ENCODE data around the gene JADE3. TPM values are rescaled to one million over a fixed set of nuclear protein-coding genes. Genes with fewer than 3 reads are reported as not detected.

Gene JADE3
- total RNA-seq, 1 donor from 2014 or later = 6.7 TPM

DNA sequence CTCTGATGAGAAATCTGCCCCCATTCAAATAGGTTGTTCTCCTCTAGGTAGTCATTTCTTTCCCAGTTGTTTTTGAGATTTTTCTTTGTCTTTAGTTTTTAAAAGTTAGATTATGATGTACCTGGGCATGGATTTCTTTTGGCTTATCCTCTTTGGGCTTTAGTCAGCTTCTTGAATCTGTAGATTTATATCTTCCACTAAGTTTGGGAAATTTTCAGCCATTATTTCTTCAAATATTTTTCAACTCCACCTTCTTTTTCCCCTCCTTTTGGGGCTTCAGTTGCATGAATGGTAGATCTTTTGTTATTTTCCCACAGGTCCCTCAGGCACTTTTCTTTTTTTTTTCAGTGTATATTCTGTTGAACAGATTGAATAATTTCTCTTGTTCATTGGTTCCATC is 77.3 kb downstream of the JADE3 start:
- no peak for DNase-seq (ENCODE audit: low spot score)
- intact Hi-C loops (cut with DNase I) = no loop called here

DNA sequence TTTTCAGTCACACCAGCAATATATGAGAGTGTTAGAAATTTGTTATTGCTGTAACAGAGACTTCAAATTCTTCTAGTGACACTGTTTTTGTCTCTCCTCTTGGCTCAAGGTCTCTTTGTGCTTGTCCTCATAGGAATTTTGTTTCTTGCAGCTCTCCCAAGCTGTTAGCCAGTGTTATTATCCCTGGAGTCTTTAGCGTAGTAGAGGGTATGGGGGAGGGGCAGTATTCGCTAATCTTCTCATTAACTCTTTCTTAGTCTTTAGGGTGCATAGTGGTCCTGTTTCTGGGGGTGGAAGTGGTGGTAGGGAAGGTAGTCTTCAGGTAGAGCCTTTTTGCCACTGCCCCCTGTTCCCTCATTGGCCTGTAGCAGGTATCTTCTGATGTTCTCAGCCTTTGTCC is 79.4 kb downstream of the JADE3 start:
- intact Hi-C loops (cut with DNase I) = no loop called here
- no peak for DNase-seq (ENCODE audit: low spot score)

DNA sequence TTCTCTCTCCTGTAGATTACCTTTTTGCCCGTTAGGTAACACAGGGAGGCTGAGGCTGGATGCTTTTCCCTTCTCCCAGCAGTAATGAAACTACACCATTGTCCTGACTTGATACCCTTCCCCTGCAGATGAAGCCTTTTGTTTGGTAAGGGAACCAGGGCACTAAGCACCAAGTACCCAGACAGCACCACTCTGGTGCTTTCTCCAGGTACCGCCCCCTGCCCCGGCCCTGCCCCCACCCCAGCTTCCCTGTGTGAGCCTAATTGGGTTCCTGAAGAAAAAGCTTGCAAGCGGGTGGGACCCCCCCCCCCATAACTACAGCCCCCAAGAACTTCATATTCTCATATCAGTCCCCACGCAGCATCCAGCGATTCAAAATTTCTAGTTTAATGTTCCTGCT is 79.8 kb downstream of the JADE3 start:
- intact Hi-C loops (cut with DNase I) = no loop called here

DNA sequence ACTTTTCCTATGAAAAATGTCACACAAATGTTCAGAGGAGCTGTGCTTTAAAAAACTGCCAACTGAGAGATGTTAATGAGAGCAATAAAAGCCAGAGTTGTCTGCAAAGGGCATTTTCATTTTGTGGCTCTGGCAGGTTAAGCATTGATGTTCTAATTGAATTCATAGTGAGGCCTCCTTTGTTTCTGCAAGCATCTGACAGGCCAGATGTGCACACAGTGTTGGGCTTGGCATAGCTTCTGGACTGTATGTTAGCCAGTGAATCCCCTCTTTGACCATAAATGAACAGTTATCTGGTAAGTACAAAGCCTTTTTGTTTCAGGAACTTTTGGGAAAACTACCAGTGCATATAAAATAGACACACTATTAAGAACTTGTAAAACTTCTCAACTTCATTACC is 81.9 kb downstream of the JADE3 start:
- intact Hi-C loops (cut with DNase I) = no loop called here
- DNase-seq (ENCODE audit: low spot score) = no peak

More for the DNA sequence above, 79.8 kb downstream of the JADE3 start:
- no peak for DNase-seq (ENCODE audit: low spot score)

DNA sequence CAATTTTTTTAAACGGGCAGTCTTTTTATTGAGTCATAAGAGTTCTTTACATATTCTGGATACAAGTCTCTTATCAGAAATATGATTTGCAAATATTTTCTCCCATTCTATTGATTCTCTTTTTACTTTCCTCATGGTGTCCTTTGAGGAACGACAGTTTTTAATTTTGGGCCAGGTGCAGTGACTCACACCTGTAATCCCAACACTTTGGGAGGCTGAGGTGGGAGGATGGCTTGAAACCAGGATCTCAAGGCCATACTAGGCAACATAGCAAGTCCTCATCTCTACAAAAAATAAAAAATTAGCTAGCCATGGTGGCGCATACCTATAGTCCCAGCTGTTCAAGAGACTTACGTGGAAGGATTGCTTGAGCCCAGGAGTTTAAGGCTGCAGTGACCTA is 99.9 kb downstream of the JADE3 start:
- intact Hi-C loops (cut with DNase I) = no loop called here
- no peak for DNase-seq (ENCODE audit: low spot score)

DNA sequence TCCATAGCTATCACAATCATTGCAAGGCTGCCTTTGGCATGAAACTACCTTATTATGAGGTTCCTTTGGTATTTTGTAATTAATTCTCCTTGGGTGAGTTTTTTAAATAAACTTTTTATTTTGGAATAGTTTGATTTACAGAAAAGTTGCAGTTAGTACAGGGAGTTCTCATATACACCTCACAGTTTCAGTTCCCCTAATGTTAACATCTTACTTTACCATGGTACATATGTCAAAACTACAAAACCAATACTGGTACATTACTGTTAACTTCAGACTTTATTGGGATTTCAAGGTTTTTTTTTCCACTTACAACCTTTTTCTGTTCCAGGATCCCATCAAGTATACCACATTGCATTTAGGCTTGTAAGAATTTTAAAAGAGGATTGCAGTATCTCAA is 114.0 kb downstream of the JADE3 start:
- DNase-seq (ENCODE audit: low spot score) = no peak
- intact Hi-C loops (cut with DNase I) = no loop called here

DNA sequence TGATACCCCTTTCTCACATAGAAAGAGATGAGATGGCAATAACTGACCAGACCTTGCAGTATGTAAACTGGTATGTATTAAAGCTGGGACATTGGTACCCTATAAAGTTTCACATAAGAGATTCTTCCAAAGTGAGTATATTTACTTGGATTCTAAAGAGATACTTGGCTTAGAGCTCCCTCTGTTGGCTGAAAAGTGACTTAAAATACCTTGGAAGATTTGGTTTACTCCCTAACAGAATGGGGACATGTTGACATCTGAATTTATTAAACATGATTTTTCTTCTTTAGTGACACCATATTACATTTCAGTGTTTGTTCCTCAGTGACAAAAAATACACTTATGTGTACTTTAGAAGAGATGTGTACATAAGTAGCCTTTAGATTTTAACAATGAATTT is 118.1 kb downstream of the JADE3 start:
- intact Hi-C loops (cut with DNase I) = loop anchor here (5.0 kb wide), 1 partner anchor 128 kb away; no protein-coding TSS in a partner anchor
- DNase-seq (ENCODE audit: low spot score) = no peak

DNA sequence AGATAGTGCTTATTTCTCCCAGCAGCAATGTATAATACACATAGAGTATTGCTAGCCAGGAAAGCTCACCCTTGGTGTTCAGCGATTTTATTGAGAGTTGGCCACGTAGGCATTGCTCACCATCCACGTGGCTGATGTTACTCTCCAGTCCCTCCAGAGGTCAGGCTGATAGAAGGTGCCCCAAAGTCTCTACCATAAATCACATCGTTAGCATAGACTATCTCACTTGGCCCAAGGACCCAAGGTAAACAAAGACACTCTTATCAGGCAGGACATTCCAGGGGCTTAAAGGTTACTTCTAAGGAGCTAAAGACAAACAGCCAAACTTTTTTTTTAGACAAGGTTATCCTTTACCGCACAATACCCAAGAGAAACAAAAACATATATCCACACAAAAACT is 135.8 kb downstream of the JADE3 start:
- no peak for DNase-seq (ENCODE audit: low spot score)
- intact Hi-C loops (cut with DNase I) = no loop called here

DNA sequence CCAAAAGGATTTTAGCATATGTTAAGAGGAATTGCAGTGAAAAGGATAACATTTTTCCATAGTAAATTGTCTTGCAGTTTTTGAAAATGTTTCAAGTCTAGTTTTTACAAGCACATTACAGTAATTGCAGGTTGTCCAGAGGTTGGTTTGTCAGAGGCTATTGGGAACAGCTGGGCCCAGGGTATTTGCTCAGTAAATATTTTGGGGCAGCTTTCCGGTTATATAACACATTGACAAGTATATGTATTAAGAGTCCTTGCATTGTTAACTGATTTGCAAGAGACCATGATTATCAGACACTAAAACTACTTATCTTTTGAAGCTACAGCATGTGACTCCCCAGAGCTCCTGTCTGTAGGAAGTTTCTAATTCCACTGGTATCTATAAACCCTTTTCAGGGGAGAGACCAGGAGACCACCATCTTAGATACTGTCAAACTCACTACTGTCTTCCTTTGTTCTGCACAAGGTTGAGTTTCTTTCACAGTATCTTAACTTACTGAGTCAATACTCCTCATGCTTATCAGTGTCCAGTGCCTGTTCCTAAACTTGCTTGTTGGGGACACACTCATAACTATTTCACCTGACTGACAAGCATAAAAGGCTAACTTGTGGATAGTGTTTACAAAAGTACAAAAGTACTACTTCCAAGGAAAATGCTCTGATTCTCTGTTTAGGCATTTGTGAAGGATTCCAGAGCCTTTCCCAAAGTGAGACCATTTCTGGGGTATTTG is 147.1 kb downstream of the JADE3 start:
- intact Hi-C loops (cut with DNase I) = no loop called here
- no peak for DNase-seq (ENCODE audit: low spot score)

DNA sequence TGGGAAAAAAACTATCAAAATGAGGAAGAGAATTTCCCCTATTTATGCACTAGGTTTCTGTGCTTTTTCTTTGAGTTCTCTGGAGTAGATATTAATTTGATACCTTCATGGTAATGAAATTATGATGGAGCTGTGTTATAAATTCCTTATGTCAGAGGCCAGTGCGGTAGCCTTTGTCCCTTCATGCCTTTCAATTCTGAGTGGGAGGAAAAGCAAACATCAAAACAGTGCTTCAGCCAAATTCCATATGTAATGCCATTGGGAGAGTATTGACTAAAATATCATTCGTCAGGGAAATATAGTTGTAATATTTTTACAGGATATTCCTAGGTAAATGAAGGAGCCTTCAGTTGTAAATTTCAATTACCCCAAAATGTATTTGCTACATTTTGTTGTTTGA is 148.5 kb downstream of the JADE3 start:
- intact Hi-C loops (cut with DNase I) = no loop called here
- DNase-seq (ENCODE audit: low spot score) = no peak

DNA sequence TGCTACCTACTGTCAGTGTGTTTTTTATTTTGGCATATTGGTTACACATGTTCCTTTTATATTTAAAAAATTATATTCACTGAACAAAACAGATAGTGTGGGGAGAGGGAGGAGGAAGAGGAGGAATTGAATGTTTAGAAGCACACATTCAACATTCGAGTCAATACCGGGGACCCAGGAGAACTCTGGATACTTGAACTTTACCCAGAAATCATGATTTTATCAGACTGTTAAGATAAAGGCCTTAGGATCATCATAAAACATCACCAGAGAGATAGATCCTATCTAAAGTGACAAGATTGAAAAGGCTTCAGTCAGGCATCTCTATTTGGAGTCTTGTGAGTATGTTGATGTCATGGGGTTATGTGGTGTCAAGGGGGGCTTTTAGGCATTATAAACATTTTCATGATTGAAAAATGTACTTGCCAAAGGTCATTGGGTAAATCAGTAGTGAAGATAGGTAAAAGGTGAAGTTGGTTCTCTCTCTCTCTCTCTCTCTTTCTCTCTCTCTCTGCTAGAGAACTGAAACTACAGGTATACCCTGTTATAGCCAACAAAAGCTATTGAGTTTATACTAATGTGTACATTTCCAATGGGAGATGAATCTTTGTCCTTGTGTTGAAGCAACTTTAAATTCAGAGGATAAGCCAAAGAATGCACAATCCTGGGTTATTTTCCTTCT is 149.2 kb downstream of the JADE3 start:
- no peak for DNase-seq (ENCODE audit: low spot score)
- intact Hi-C loops (cut with DNase I) = no loop called here

DNA sequence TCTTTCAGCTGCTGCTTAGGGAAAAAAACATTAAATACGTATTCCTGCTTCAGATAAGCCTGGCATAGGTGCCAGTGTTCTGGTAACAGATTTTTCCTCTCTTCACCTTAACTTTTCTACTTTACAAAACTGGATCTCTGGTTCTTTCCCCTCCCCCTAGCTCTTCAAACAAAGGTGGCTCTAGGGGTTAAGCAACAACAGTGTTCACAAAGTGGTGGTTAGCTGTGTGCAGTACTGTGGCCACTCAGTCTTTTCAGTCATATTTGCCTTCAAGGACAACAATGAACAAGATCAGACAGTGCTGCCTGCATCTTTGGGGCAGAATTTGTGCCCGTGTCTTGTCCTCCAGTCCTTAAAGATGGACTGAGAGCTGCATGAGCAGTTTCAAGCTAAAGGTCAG is 151.0 kb downstream of the JADE3 start:
- no peak for DNase-seq (ENCODE audit: low spot score)
- intact Hi-C loops (cut with DNase I) = no loop called here

DNA sequence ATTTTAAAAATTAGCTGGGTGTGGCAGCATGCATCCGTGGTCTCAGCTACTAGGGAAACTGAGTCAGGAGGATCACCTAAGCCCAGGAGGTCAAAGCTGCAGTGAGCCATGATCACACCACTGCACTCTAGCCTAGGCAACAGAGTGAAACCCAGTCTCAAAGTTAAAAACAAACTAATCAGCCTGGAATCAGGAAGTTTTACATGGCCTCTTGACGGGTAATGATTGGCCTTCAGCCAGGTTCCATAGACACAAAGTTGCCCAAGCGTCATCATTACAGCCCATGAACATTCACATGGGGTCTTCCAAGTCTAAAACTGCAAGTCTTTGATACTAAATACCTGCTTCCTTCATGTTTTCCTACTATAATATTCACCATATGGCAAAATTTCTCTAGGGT is 156.0 kb downstream of the JADE3 start:
- intact Hi-C loops (cut with DNase I) = no loop called here
- DNase-seq (ENCODE audit: low spot score) = no peak

DNA sequence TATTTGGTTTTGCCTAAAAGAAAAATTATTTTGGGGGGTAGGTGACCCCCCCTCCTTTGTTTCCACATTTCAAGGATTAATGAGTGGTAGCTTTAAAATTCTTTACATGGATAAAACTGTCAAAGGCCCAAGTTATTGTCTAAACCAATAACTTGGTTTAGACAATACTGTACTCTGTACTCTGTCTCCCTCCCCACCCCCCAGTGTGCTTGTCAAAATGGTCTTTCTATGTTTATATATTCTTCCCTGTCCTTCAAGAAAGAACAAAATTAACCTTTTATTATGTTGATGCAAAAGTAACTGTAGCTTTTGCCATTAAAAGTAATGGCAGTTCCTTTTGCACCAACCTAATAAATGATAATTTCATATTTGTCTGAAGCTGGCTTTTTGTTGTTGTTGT is 156.5 kb downstream of the JADE3 start:
- intact Hi-C loops (cut with DNase I) = no loop called here

DNA sequence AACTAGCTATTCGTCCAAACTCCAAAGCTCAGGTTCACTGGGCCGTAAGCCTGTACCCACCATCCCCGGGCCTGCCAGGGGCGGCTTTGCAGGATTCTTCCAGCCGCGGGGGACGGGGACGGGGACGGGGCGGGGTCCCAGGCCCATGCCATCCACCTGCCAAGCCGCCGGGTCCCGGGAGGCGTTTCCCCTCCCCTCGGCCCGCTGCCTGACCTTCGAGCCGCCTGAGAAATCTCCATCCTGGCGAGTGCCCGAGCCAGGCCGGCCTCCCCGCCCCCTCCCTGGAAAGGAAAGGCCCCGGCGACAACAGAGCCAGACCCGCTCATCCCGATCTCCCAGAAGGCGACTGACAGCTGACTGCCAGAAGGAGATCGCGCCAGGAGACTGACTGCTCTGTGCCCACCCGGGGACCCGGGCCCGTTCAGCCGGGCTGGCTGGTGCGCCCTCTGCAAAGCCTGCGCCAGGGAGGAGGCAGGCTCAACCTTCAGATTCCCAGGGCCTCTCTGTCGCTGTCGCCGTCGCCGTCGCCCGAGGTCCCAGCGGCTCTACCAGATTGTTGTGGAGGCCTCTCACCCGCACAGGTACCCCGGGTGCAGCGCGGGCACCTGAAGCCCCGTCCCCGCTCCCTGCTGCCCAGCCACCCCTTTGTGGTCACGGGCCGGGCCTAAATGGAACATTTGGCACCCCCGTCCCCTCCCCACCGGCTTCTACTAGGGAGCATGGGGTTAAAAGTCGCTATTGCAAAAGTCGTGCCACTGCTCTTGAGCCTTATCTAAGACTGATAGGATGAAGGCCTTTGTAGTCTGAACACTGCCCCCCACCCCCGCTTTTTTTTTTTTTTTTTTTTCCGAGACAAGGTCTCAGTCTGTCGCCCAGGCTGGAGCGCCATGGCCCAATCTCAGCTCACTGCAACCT is 166.2 kb downstream of the JADE3 start, which contains the start of gene RGN:
Gene RGN (plus strand): TSS at position 315 of the 915 bp plus-strand sequence. CDS start 2,702 bp downstream, outside the sequence.
- DNase-seq (ENCODE audit: low spot score) = no peak

More for the DNA sequence above, 156.5 kb downstream of the JADE3 start:
- no peak for DNase-seq (ENCODE audit: low spot score)

DNA sequence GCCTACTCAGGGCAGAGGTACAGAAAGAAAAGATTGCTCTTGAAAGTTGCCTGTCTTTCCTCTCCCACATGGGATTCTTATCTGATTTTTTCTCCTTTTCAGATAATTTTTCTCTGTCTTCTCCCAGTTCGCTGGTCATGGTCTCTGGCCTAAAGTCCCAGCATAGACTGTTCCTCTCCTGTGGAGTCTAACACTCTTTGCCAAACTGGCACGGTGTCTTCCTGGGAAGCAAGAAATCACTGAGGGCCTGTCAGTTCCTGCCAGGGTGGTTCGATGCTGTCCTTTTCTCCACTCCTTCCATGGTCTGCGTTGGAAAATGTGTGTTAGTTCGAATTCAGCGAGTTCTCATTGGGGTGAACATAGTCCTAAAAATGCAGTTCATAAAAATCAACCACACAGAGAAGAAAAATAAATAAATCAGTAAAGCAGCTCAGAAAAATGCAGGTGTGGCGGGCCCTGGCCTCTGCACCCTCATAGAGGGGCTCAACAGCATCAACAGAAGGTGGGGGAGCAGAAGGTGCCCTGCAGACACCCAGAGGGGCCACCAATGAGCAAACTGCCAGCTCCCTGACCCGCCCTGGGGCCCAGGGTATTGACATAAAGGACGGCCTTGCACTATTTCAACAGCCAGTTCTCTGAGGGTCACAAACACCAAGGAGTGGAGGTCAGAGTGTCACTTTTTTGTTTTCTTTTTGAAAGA is 168.1 kb downstream of the JADE3 start:
- intact Hi-C loops (cut with DNase I) = no loop called here
- DNase-seq (ENCODE audit: low spot score) = no peak

More for the DNA sequence above, 166.2 kb downstream of the JADE3 start, which contains the start of gene RGN:
- intact Hi-C loops (cut with DNase I) = no loop called here

DNA sequence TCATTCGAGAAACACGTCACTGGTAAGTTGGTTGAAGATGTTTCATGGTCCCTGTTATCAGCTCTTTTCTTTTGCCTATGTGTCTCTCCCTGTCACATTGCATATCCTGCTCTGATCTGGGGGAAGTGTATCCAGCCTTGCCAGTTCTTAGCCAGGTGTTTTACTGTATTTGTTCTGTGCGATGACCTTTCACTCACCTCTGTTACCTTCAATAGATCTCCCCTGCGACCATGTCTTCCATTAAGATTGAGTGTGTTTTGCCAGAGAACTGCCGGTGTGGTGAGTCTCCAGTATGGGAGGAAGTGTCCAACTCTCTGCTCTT is 168.7 kb downstream of the JADE3 start:
- DNase-seq (ENCODE audit: low spot score) = no peak
- intact Hi-C loops (cut with DNase I) = no loop called here

DNA sequence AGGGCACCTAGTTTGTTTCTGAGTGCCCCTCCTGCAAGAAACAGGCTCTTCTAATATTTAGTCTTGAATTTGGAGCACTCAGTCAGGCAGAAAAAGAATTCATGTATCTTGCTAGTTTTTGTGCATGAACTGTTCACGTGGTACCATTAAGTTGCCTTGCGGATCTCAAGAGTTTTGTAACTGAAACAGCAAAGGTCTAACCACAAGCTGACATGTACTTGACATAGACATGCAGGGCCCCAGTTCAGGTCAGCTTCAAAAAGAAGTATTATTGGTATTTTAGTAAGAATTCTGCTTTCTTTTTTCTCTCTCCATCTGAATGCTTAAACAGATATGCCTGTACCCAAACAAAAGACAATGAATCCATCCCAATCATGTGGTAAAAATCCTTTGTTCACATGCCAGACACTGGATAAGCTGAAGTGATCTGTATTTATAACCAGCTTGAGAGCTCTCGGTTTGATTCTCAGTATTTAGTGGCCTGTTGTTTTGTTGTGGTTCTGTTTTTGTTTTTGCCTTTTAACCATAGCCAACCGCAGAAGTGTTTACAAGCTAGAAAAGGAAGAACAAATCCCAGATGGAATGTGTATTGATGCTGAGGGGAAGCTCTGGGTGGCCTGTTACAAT is 179.0 kb downstream of the JADE3 start:
- intact Hi-C loops (cut with DNase I) = loop anchor here (5.0 kb wide), 1 partner anchor 189 kb away; no protein-coding TSS in a partner anchor
- no peak for DNase-seq (ENCODE audit: low spot score)

DNA sequence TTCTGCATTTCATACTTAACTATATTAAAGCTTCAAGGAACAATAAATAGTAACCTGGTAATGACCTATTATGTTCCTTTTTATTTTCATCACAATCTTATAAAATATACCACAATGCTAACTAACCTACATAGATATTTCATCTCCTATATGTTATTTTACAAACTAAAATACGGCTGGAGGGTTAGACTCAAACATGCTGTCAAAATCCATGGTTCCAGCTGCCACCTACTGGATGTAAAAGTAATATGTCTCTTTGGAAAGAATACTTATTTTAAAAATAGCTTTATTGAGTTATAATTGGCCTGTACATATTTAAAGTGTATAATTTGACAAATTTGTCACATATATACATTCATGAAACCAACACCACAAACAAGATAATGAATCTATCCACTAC is 181.0 kb downstream of the JADE3 start:
- no peak for DNase-seq (ENCODE audit: low spot score)

More for the DNA sequence above, 181.0 kb downstream of the JADE3 start:
- intact Hi-C loops (cut with DNase I) = loop anchor here (5.0 kb wide), 1 partner anchor 191 kb away; no protein-coding TSS in a partner anchor

Measured in cardiac septum (tissue), 1 donor.